ENCODE measurements around the gene LIPC.

Gene LIPC

DNA sequence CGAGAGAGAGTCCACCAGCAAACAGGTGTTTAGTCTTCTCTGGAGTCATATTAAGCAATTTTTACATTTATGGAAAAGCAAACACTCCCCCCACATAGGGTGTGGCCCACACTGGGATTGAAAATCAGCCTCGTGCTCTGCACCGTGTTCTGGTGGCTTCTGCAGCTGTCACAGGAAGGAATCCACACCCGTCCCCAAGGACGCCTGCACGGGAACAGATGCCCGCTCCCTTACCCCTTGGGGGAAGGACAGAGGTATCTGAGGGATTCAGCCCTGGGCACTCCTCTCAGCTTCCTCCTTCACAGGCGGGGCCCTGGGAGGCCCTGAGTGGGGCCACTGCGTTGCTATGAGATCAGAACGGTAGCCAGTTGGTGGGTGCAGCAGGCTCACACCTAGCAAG lies 27.8 kb downstream of the LIPC start:
- no peak for DNase-seq

DNA sequence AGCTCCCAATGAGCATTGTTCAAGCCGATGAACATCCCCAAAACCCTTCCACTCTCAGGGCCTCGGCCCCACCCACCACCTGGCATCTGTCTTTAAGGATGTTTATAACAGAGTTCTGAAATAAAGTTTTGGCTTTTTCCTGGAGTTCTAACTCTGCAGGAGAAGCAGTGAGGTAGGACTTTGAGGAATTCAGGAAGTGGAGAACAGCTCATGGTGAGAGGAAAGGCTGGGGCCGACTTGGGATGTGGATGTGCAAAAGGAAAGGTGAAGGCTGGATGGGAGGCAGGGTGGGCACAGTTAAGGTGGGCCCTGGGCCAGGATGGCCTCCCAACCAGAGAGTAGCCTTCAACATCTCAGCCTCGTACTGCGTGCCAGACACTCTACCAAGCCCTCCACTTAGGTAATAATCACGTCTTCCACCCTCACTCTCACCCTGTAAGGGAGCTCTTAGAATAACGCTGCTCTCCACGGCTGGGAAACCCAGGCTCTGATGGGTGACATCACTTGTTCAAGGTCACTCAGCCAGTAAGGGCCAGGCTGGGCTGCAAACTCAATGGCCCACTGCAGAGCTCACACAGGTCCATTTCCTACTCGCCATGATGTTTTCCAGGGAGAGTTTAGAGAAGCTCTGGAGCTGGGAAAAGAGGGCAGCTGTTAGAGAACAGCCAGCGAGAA lies 28.5 kb downstream of the LIPC start:
- no peak for DNase-seq

DNA sequence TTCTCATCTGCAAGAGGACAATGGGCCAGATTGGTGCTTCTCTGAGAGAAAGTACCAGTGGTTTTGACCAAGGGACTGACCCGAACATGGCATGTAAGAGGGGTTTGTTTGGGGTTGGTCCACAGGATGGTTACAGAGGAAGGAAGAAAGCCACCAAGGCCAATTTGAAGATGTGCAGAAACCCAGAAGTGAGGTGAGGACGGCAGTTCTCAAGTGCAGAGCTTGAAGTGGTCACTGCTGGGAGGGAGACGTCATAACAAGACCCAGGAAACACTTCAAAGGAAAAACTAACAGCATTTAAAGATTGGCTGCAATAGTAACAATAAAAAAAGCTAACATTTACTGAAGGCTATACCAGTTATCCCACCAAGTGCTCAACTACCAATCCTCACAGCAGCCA lies 29.1 kb downstream of the LIPC start:
- DNase-seq, result no peak

DNA sequence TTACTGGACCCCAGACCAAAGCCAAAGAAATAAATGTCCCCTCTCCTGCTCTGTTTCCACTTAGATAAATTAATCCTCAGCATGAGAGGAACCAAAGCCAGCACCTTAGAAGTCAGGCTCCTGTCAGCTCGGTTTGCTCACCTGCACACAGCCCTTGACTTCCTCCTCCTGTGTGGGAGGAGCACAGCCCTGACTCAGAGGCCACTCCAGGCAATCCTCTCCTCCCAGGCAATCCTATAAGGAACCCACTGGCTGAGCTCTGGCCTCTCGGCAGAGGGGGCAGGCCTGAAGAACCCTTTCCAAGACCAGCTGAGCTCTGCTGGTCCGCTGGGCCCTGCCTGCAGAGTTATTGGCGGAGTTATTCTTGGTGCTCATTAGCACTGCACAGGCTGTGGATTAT lies 30.8 kb downstream of the LIPC start:
- DNase-seq, result no peak

- DNase-seq, result peak; percentile 4
Observed at GRCh38 chr15:58462973-58463663, 31.3 kb downstream of the LIPC start.

- DNase-seq, result no peak
Observed at GRCh38 chr15:58463815-58464650, 32.2 kb downstream of the LIPC start.

GRCh38 chr15:58465070-58465469 lies 33.3 kb downstream of the LIPC start:
- DNase-seq, result no peak

DNA sequence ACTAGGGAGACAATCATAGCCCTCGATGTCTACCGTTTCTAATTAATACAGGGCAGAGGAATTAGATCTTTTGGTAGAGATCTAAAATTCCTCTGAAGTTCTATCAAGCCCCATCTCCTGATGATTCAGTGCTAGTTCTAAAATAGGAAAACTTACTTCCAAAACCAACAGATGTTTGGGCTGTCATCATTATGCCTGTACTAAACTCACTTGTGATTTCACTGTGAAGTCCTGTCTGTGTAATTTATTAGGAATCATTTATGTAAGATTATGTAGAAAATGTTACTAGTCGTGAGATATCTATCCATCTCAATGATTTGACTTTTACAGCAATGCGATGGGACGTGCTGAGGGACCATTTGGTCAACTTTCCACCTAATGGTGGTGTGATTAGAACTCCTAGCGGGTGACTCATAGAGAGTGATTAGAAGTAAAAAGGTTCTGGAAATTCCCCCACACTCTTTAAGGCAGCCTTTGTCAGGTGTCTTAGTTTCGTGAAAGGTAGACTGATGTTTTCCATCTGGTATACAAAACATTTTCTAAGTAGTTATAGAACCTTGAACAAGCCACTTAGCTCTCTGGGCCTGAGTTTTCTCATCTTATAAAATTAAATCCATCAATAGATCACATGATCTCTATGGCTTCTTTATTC lies 34.2 kb downstream of the LIPC start:
- DNase-seq, result no peak

DNA sequence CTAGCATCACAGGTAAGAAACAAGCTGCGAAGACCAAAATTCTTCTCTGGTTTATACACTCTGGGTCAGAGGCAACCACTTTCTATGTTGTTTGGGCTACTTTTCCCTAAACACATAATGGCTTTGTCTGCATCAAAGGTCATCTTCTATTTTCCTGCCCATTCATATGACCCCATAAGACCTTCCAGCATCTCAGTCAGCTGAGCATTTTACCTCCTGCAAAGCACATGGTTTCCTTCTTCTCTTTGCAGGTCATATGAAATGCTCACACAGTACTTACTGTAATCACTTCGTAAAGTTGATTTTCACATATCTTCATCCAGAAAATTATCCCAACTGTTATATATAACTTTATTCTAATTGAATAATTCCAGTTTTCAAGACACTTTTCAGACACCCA lies 34.8 kb downstream of the LIPC start:
- no peak for DNase-seq

- no peak for DNase-seq
Observed at GRCh38 chr15:58467121-58467721, 35.4 kb downstream of the LIPC start.

- no peak for DNase-seq
Observed at GRCh38 chr15:58467722-58468423, 36.1 kb downstream of the LIPC start.

- DNase-seq, result no peak
Observed at GRCh38 chr15:58469432-58470353, 37.9 kb downstream of the LIPC start.

GRCh38 chr15:58471348-58471747 lies 39.6 kb downstream of the LIPC start:
- DNase-seq, result no peak

- no peak for DNase-seq
Observed at GRCh38 chr15:58472221-58472620, 40.4 kb downstream of the LIPC start.

- no peak for DNase-seq
Observed at GRCh38 chr15:58472821-58473581, 41.2 kb downstream of the LIPC start.

DNA sequence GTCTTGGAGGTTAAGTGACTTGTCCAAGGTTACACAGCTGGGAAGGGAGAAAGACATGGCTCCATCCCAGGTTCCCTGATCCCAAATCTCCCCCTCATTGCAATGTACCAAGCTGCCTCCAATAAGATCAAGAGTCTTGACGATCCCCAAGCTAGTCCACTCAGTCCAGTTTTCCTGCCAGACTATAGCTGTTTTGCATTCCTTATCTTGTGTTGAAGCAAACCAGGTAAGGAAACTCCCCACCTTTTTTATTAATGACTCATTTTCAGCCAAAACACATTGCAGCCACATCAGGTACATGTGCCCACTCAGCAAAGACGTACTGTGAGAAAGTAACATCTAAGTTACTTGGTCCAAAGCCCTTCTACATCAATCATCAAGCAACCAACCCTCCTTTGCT lies 41.9 kb downstream of the LIPC start:
- DNase-seq, result no peak

GRCh38 chr15:58474741-58475323 lies 43.0 kb downstream of the LIPC start:
- DNase-seq, result no peak

- peak; percentile 4 for DNase-seq
Observed at GRCh38 chr15:58475573-58476524, 44.1 kb downstream of the LIPC start.

All from NCI-H146 (cell line).